BJ (cell line): ENCODE measurements around the gene PANX1. TPM values are rescaled to one million over a fixed set of nuclear protein-coding genes. Genes with fewer than 3 reads are reported as not detected.

ENCODE experiments used
- CTCF ChIA-PET: fragments of 350-600 bp; formaldehyde crosslinking; extraction: SDS; loops from one replicate; lab custom pipeline; 2021; ENCODE audit warnings: antibody characterized with exemption, inconsistent platforms; lab: Yijun Ruan, JAX
- POLR2A ChIA-PET: fragments of 300-600 bp; sonication (Branson Sonifier 250); formaldehyde crosslinking; extraction: SDS; loops from one replicate; lab custom pipeline; 2021; ENCODE audit warnings: antibody characterized with exemption; lab: Charles Lee
- DNase-seq: peaks from one replicate; pipeline ENCODE4 v3.0.0-alpha.2; 2011; ENCODE audit warnings: low read depth
- H3K27me3 ChIP-seq: 2 replicates; pipeline ENCODE4 v1.6.0; 2011; ENCODE audit warnings: low read length; ENCODE audit not compliant: control insufficient read depth, insufficient read depth
- H3K36me3 ChIP-seq: 2 replicates; pipeline ENCODE4 v1.5.1; 2011; ENCODE audit warnings: low read length; ENCODE audit not compliant: control insufficient read depth, insufficient read depth
- H3K4me3 ChIP-seq: 2 replicates; pipeline ENCODE4 v1.5.1; 2011; ENCODE audit warnings: low read depth, mild to moderate bottlenecking, control low read depth, low read length
- polyA plus RNA-seq: library from polyadenylated mRNA; depleted of rRNA; stranded (reverse); fragments of >200 nt; gene quantifications from 2 replicates; pipeline ENCODE4 v1.2.3, GENCODE V29; 2011
- TF ChIP-seq, protein P1 (sequence below): IDR thresholded peaks from 2 replicates; pipeline ENCODE4 v1.5.1; 2011; ENCODE audit warnings: low read depth, mild to moderate bottlenecking, control low read depth, inconsistent platforms, low read length, moderate library complexity; ENCODE audit not compliant: insufficient read depth

PANX1 gene
- polyA plus RNA-seq, 1 experiment: 30.1 TPM

DNA sequence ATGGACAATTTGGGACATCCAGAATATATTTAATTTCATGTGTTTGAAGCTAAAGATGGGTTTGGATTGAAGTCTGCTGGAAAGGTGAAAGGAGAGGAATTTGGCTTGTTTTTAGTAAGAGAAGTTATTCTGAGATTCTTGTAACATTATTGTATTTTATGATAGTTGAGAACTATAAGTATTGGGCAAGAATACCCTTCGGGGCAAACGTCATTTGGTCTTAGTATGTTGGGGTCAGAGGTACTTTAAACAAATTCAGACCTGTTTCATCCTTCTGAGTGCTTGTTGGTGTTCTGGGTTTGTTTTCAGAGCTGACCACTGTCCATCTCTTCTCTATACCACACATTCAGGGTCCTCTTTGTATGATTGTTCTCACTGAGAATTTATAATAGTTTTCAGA, 19.5 kb downstream of the PANX1 start:
- TF ChIP-seq, protein P1, sequence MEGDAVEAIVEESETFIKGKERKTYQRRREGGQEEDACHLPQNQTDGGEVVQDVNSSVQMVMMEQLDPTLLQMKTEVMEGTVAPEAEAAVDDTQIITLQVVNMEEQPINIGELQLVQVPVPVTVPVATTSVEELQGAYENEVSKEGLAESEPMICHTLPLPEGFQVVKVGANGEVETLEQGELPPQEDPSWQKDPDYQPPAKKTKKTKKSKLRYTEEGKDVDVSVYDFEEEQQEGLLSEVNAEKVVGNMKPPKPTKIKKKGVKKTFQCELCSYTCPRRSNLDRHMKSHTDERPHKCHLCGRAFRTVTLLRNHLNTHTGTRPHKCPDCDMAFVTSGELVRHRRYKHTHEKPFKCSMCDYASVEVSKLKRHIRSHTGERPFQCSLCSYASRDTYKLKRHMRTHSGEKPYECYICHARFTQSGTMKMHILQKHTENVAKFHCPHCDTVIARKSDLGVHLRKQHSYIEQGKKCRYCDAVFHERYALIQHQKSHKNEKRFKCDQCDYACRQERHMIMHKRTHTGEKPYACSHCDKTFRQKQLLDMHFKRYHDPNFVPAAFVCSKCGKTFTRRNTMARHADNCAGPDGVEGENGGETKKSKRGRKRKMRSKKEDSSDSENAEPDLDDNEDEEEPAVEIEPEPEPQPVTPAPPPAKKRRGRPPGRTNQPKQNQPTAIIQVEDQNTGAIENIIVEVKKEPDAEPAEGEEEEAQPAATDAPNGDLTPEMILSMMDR: no peak
- no peaks in the 10 kb centered on the region for H3K27me3 ChIP-seq
- H3K4me3 ChIP-seq: no peak overlapping the region
- POLR2A ChIA-PET: no interaction called here
- CTCF ChIA-PET: interaction anchor here (0.6 to 1.0 kb wide), 2 partner anchors 24 to 808 kb away, joined by 3 read pairs; no protein-coding TSS in a partner anchor
- no peak for DNase-seq
- H3K36me3 ChIP-seq: no peaks in the 10 kb centered on the region; the same call in 1 of the 2 replicates

DNA sequence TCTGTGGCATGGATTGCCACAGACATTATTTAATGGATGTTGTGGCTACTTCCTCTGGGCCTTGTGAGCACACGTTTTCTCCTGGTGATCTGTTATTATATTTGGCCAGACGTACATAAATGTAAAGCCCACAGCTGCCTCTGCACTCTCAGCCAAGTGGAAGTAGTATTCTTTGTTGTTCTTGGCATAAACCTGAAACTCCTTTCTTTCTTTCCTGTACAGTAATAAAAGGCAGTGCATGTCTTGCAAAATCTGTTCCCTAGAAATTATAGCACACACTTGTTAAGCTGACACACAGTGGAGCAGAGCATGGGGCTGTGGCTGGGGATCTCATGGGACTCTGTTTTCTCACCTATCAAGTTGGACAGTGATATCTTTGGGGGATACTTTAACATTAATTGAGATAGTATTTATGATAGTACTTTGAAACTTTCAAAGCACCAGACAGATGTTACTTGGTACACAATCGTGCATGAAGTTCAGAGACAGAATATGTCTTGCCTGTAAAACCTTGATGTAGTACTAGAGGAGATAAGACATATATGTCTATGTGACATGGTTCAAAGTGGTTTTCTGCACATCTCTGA, 20.9 kb downstream of the PANX1 start:
- POLR2A ChIA-PET: no interaction called here
- no peak for DNase-seq
- no peaks in the 10 kb centered on the region; the same call in 1 of the 2 replicates for H3K36me3 ChIP-seq
- TF ChIP-seq, protein P1: no peak
- CTCF ChIA-PET: interaction anchor here (0.6 to 1.7 kb wide), 2 partner anchors 22 to 234 kb away, joined by 3 to 5 read pairs; no protein-coding TSS in a partner anchor
- H3K4me3 ChIP-seq: no peak overlapping the region
- H3K27me3 ChIP-seq: no peaks in the 10 kb centered on the region

DNA sequence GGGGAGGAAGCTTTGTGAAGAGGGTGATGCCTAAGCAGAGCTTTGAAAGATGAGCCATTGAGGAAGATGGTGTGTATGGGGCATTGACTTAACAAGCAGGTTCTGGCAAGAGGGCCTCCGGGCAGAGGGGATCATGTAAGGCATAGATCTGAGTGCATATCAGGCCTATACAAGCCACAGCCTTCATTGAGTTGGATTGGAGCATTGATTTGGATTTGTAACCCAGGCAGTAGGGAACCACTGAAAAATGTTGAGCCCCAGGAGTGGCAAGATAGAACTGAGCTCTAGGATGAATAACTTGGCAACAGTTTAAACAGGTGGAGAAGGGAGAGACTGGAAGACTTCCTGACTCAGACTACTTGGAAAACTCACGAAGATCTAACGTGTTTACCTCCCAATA, 21.4 kb downstream of the PANX1 start:
- POLR2A ChIA-PET: no interaction called here
- Histone ChIP-seq H3K4me3 (no peak overlapping the region), H3K27me3 (no peaks in the 10 kb centered on the region), H3K36me3 (no peaks in the 10 kb centered on the region; the same call in 1 of the 2 replicates)
- CTCF ChIA-PET: interaction anchor here (1.5 to 1.7 kb wide), 2 partner anchors 20 to 21 kb away, joined by 5 read pairs; no protein-coding TSS in a partner anchor
- TF ChIP-seq, protein P1: no peak
- no peak for DNase-seq

DNA sequence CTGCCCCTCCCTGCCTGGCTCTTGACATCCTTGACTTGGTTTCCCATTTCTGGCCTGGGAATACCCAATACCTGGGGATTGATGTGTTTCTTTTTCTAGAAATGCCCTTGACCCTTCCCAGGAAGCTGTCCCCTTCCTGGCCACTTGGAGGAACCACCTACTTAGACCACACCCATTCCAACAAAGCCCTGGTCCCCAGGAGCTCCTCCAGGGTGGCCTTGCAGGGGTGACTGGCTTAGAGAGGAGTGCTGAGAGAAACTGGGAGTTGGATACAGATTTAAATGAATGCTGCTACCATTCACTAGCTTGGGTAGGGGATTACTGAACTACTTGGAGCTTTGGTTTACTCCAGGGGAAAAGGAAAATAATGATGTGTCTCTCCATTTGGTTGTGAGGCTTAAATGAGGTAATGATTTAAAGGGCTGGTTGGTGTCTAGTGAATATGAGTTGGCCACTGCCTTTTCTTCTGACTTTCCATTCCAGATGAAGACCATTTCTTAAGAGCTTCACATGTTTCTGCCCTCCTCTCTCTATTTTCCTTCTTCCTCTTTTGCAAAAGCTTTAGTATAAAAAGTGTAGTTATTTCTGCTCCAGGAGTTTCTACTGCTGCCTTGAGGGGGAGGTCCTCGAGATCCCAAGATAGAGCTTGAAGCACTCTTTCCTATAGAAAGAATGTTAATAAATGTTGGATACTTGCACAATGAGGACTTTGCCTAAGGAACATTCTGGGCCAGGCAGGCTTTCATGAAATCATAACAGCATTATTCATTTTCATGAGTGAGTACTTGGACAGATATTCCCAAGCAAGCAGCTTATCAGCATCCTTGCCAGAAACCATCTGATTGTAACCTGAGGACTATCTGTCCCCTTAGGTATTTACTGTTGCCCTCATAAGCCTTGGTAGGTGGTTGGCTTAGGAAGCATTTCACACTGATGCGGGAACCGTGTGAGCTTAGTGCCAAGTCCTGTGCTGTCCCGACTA, 22.4 kb downstream of the PANX1 start:
- H3K4me3 ChIP-seq: no peak overlapping the region
- TF ChIP-seq, protein P1: no peak
- no peak for DNase-seq
- no peaks in the 10 kb centered on the region for H3K27me3 ChIP-seq
- H3K36me3 ChIP-seq: no peaks in the 10 kb centered on the region; the same call in 1 of the 2 replicates
- ChIA-PET CTCF (interaction anchor here (0.6 to 1.7 kb wide), 5 partner anchors 8 to 27 kb away, joined by 3 to 7 read pairs (median 5); no protein-coding TSS in a partner anchor), POLR2A (no interaction called here)
